ENCODE measurements around the gene ETV5. TPM values are rescaled to one million over a fixed set of nuclear protein-coding genes. Genes with fewer than 3 reads are reported as not detected.

Gene ETV5
- total and polyA plus RNA-seq, 2 donors (not counting 3 experiments of a cell fraction or from before 2014, with no cell fraction given) = 8.8 to 40.9 TPM

DNA sequence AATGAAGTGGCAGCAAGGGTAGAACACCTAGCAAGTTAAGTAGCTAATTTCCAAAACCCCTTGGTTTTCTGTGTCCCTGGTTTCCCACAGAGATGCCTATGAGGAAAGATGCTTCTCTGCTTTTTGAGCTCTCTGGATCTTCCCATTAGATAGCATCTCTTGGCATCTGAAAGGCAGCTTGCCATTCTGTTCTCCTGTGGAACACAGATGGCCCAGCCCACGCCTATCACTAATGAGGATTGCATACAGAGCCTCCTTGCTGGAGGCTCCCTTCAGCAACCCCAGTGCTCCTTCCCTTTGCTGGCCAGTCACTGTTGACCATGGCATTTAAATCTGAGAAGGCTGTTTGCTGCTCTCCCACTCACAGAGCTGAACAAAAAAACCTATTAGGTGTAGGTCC lies 34.4 kb upstream of the ETV5 start:
- FAIRE-seq = no peak
- Histone ChIP-seq H4K20me1 (replicated peaks; ENCODE audit: control insufficient read depth, extremely low read depth, insufficient read depth, low read length) (no peaks in the 10 kb centered on the region), H3K9me3 (replicated peaks; ENCODE audit: control insufficient read depth, insufficient read depth, low read length) (no peaks in the 10 kb centered on the region), H3K27me3 (ENCODE audit: control insufficient read depth in 2 of 2, insufficient read depth in 2 of 2, low read length in 2 of 2) (no peaks in the 10 kb centered on the region), H3K9me1 (replicated peaks; ENCODE audit: control insufficient read depth, extremely low read depth, insufficient read depth, low read length) (no peaks in the 10 kb centered on the region), H3K27ac (ENCODE audit: insufficient read depth, low read depth, low read length) (no peak overlapping the region), H3K4me1 (ENCODE audit: control insufficient read depth, extremely low read depth, insufficient read depth, low read length) (no peaks in the 10 kb centered on the region), H2AFZ (ENCODE audit: low read depth, low read length) (no peak overlapping the region), H3K79me2 (ENCODE audit: control insufficient read depth, insufficient read depth, low read length) (no peaks in the 10 kb centered on the region), H3K4me2 (ENCODE audit: insufficient read depth, low read length) (no peak overlapping the region), H3K36me3 (ENCODE audit: control insufficient read depth in 2 of 2, extremely low read depth in 1 of 2, insufficient read depth in 2 of 2, low read length in 2 of 2) (no peaks in the 10 kb centered on the region), H3K4me3 (replicated peaks in 1 of 3; ENCODE audit: insufficient read depth in 1 of 3, low read depth in 1 of 3, low read length in 3 of 3) (no peak overlapping the region), H3K9ac (replicated peaks; ENCODE audit: extremely low read depth, insufficient read depth, low read length) (no peak overlapping the region)
- TF ChIP-seq POLR2A (IDR thresholded peaks at IDR 0.05; ENCODE audit: low read depth, low read length) (no peak), FOS (IDR thresholded peaks at IDR 0.05; ENCODE audit: borderline replicate concordance, insufficient read depth, low read length) (no peak), CTCF (IDR thresholded peaks at IDR 0.05; ENCODE audit: extremely low read depth in 1 of 2, insufficient read depth in 1 of 2, low read depth in 1 of 2, low read length in 2 of 2) (no peak), MYC (IDR thresholded peaks at IDR 0.05; ENCODE audit: low read depth, low read length) (no peak), POLR2AphosphoS5 (IDR thresholded peaks at IDR 0.05; ENCODE audit: insufficient read depth, low read depth, low read length) (no peak), MAX (IDR thresholded peaks at IDR 0.05; ENCODE audit: insufficient read depth, insufficient read length) (no peak), EZH2 (IDR thresholded peaks at IDR 0.05; ENCODE audit: borderline replicate concordance, low read depth, low read length, severe bottlenecking) (no peak), JUN (IDR thresholded peaks at IDR 0.05; ENCODE audit: borderline replicate concordance, insufficient read depth, insufficient read length, low read depth) (no peak), GATA2 (IDR thresholded peaks at IDR 0.05; ENCODE audit: insufficient read depth, insufficient read length, low read depth, low read length) (no peak)
- DNase-seq (ENCODE audit: low read depth, low spot score) = no peak
- ChIA-PET POLR2A (no interaction called here), CTCF (interaction anchor here (1.0 kb wide), 1 partner anchor 134 kb away, joined by 3 read pairs; no protein-coding TSS in a partner anchor)
- dilution Hi-C loops (cut with MboI; ENCODE audit: extremely low pct_ligation_motif_present, low sequenced_read_pairs) = no loop called here
- no TSS peak for BruUV-seq (replicated peaks)
- intact Hi-C loops (cut with micrococcal nuclease) = no loop called here
